IMR-90 (cell line): ENCODE results near the gene FBLN1.

Source experiments
- BHLHE40 ChIP-seq: fragments of 150-350 bp; IDR thresholded peaks from 2 replicates; pipeline ENCODE4 v1.6.1; 2016; ENCODE audit warnings: mild to moderate bottlenecking, low read depth, low read length
- CEBPB ChIP-seq: IDR thresholded peaks from 2 replicates; pipeline ENCODE4 v1.6.1; 2012; ENCODE audit warnings: low read depth, low read length, improper control_type of control experiment
- FOS ChIP-seq: fragments of 150-350 bp; IDR thresholded peaks from 2 replicates; pipeline ENCODE4 v1.6.1; 2016; ENCODE audit warnings: low read depth, low read length
- MAFK ChIP-seq: IDR thresholded peaks from 2 replicates; pipeline ENCODE4 v1.6.1; 2012; ENCODE audit warnings: low read depth, low read length, improper control_type of control experiment
- MAZ ChIP-seq: IDR thresholded peaks from 2 replicates; pipeline ENCODE4 v1.6.1; 2012; ENCODE audit warnings: low read depth, mild to moderate bottlenecking, low read length, improper control_type of control experiment, moderate library complexity, borderline replicate concordance
- MXI1 ChIP-seq: IDR thresholded peaks from 2 replicates; pipeline ENCODE4 v1.6.1; 2012; ENCODE audit warnings: low read depth, mild to moderate bottlenecking, low read length, moderate library complexity, borderline replicate concordance
- POLR2A ChIP-seq: IDR thresholded peaks from 2 replicates; pipeline ENCODE4 v1.6.1; 2012; ENCODE audit warnings: mild to moderate bottlenecking, low read depth, low read length
- RAD21 ChIP-seq: IDR thresholded peaks from 2 replicates; pipeline ENCODE4 v1.6.1; 2012; ENCODE audit warnings: low read length, improper control_type of control experiment
- RCOR1 ChIP-seq: IDR thresholded peaks from 2 replicates; pipeline ENCODE4 v1.6.1; 2012; ENCODE audit warnings: mild to moderate bottlenecking, low read length, improper control_type of control experiment; ENCODE audit not compliant: insufficient replicate concordance
- RFX5 ChIP-seq: IDR thresholded peaks from 2 replicates; pipeline ENCODE4 v1.8.0; 2012; ENCODE audit warnings: low read depth, mild to moderate bottlenecking, low read length, moderate library complexity
- SMC3 ChIP-seq: fragments of 150-350 bp; IDR thresholded peaks from 2 replicates; pipeline ENCODE4 v1.6.1; 2016; ENCODE audit warnings: low read depth, mild to moderate bottlenecking, antibody characterized with exemption, low read length, moderate library complexity
- USF2 ChIP-seq: fragments of 150-350 bp; IDR thresholded peaks from 2 replicates; pipeline ENCODE4 v1.6.1; 2017; ENCODE audit warnings: mild to moderate bottlenecking, antibody characterized with exemption, low read length, low read depth
- TF ChIP-seq, protein P1 (sequence below): conservative IDR thresholded peaks from 2 replicates; pipeline ENCODE4 v1.5.1; 2012; ENCODE audit warnings: mild to moderate bottlenecking, low read depth, low read length, improper control_type of control experiment
- TF ChIP-seq, protein P2 (sequence below): fragments of 150-350 bp; IDR thresholded peaks from 2 replicates; pipeline ENCODE4 v1.6.1; 2016; ENCODE audit warnings: low read depth, mild to moderate bottlenecking, low read length, moderate library complexity, borderline replicate concordance

DNA sequence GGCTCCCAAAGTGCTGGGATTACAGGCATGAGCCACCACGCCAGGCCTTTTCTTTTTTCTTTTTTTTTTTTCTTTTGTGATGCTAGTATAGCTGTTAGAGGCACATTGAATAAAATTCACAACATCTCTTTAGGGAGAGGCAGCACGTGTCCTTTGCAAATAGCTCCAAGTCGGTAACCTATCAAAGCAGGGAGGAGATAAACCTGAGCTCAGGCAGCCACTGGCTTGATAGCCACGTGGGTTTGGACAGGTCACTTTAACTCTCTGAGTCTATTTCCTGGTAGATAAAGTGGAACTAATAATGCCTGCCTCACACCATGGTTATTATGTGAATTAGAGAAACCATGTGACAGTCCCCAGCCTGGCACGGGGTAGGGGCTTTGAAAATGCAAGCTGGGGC is 125.8 kb downstream of the FBLN1 start:
- TF ChIP-seq POLR2A = no peak
- no peak for TF ChIP-seq SMC3
- TF ChIP-seq, protein P1, sequence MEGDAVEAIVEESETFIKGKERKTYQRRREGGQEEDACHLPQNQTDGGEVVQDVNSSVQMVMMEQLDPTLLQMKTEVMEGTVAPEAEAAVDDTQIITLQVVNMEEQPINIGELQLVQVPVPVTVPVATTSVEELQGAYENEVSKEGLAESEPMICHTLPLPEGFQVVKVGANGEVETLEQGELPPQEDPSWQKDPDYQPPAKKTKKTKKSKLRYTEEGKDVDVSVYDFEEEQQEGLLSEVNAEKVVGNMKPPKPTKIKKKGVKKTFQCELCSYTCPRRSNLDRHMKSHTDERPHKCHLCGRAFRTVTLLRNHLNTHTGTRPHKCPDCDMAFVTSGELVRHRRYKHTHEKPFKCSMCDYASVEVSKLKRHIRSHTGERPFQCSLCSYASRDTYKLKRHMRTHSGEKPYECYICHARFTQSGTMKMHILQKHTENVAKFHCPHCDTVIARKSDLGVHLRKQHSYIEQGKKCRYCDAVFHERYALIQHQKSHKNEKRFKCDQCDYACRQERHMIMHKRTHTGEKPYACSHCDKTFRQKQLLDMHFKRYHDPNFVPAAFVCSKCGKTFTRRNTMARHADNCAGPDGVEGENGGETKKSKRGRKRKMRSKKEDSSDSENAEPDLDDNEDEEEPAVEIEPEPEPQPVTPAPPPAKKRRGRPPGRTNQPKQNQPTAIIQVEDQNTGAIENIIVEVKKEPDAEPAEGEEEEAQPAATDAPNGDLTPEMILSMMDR = no peak
- no peak for TF ChIP-seq MAFK
- TF ChIP-seq RCOR1 = no peak
- no peak for TF ChIP-seq BHLHE40
- TF ChIP-seq USF2 = no peak
- TF ChIP-seq RFX5 = no peak
- TF ChIP-seq MAZ = no peak
- TF ChIP-seq RAD21 = no peak
- TF ChIP-seq, protein P2, sequence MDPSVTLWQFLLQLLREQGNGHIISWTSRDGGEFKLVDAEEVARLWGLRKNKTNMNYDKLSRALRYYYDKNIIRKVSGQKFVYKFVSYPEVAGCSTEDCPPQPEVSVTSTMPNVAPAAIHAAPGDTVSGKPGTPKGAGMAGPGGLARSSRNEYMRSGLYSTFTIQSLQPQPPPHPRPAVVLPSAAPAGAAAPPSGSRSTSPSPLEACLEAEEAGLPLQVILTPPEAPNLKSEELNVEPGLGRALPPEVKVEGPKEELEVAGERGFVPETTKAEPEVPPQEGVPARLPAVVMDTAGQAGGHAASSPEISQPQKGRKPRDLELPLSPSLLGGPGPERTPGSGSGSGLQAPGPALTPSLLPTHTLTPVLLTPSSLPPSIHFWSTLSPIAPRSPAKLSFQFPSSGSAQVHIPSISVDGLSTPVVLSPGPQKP = no peak
- TF ChIP-seq MXI1 = no peak
- no peak for TF ChIP-seq CEBPB
- TF ChIP-seq FOS = no peak
